Measurements from ENCODE around the gene S100A10. TPM values are rescaled to one million over a fixed set of nuclear protein-coding genes. Genes with fewer than 3 reads are reported as not detected.

The S100A10 gene
- total and polyA plus RNA-seq, 2 experiments from 2014 or later, result 60.5 to 1,024 TPM

- no peaks in the 10 kb centered on the region for H3K27me3 ChIP-seq (replicated peaks; ENCODE audit: insufficient read depth)
- peaks cover 63% of the 10 kb centered on the region for H3K4me1 ChIP-seq (ENCODE audit: insufficient read depth)
- peak overlapping the region; percentile 89 for H3K4me2 ChIP-seq (ENCODE audit: unreplicated experiment)
- no peak overlapping the region for H2AFZ ChIP-seq
- H3K36me3 ChIP-seq (ENCODE audit: low read depth), result peaks cover 11% of the 10 kb centered on the region
- no peaks in the 10 kb centered on the region for H3K9me3 ChIP-seq (ENCODE audit: low read depth)
- 19 to 29% methylated on average over 5 of the region's 5 CpGs for WGBS, 2 experiments (ENCODE audit: low coverage in 1 of 2, low lambda C conversion rate in 2 of 2, missing lambda C conversion rate in 2 of 2)
- H3K9me2 ChIP-seq (ENCODE audit: insufficient read depth), result no peaks in the 10 kb centered on the region
- TF ChIP-seq EZH2phosphoT487 (IDR thresholded peaks at IDR 0.05; ENCODE audit: insufficient read depth, low read depth) (no peak), EZH2 (IDR thresholded peaks at IDR 0.05; ENCODE audit: insufficient read depth, poor library complexity, severe bottlenecking) (no peak)
- H3F3A ChIP-seq (ENCODE audit: insufficient read depth), result peaks cover 54% of the 10 kb centered on the region
- peak overlapping the region; percentile 98 for H3K27ac ChIP-seq
- H4K20me1 ChIP-seq (ENCODE audit: insufficient read depth), result no peaks in the 10 kb centered on the region
- in situ Hi-C loops (cut with MboI), result no loop called here
- peak overlapping the region; percentile 99 for H3K9ac ChIP-seq
- H3K79me2 ChIP-seq (ENCODE audit: insufficient read depth), result peaks cover 65% of the 10 kb centered on the region
- peak overlapping the region; percentile 97 for H3K4me3 ChIP-seq
- DNase-seq, result peak; percentile 38
These were observed 3.4 kb downstream of the S100A10 start for GRCh38 chr1:151990058-151990855.

DNA sequence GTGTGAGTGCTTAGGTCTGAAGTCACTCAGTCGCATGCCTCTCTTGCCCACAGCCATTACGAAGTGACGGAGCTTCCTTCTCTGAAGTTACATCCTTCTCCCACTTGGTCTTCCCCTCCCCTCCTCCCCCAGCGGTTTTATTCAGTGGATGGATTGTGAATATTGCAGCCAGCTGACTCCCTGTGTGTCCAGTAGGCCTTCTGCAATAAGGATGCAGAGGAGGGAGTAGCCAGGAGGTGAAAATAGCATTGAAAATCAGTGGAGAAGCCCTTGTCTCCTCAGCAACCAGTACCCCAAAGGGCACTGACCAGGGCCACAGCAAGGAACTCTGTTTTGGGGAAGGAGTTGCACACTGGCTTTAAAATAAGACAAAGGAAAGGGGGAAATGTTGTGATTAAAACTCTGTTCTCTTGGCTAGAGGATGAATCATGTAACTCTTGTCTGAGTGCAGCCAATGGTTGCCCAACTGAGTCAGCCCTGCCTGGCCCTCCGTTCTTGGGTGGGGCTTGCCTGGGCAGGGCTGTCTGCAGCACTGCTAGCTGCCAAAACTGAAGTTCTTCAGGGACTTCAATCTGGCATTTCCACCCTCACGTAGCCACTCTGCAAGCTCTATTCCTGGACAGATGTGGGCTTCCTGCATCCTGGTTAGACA lies 4.3 kb downstream of the S100A10 start:
- H3K4me3 ChIP-seq, result peak overlapping the region; percentile 97
- no peaks in the 10 kb centered on the region for H3K9me2 ChIP-seq (ENCODE audit: insufficient read depth)
- H4K20me1 ChIP-seq (ENCODE audit: insufficient read depth), result no peaks in the 10 kb centered on the region
- H3K79me2 ChIP-seq (ENCODE audit: insufficient read depth), result peaks cover 74% of the 10 kb centered on the region
- 0 to 2% methylated on average over 6 of the region's 6 CpGs for WGBS, 2 experiments (ENCODE audit: low coverage in 1 of 2, low lambda C conversion rate in 2 of 2, missing lambda C conversion rate in 2 of 2)
- H3K27ac ChIP-seq, result peak overlapping the region; percentile 98
- H3K4me2 ChIP-seq (ENCODE audit: unreplicated experiment), result peak overlapping the region; percentile 95
- no peaks in the 10 kb centered on the region for H3K27me3 ChIP-seq (replicated peaks; ENCODE audit: insufficient read depth)
- TF ChIP-seq EZH2 (IDR thresholded peaks at IDR 0.05; ENCODE audit: insufficient read depth, poor library complexity, severe bottlenecking) (no peak), EZH2phosphoT487 (IDR thresholded peaks at IDR 0.05; ENCODE audit: insufficient read depth, low read depth) (no peak)
- in situ Hi-C loops (cut with MboI), result no loop called here
- H3K9ac ChIP-seq, result peak overlapping the region; percentile 99
- peaks cover 58% of the 10 kb centered on the region for H3K4me1 ChIP-seq (ENCODE audit: insufficient read depth)
- DNase-seq, result peak; percentile 97
- H3F3A ChIP-seq (ENCODE audit: insufficient read depth), result peaks cover 52% of the 10 kb centered on the region
- no peaks in the 10 kb centered on the region for H3K9me3 ChIP-seq (ENCODE audit: low read depth)
- H2AFZ ChIP-seq, result no peak overlapping the region
- H3K36me3 ChIP-seq (ENCODE audit: low read depth), result peaks cover 20% of the 10 kb centered on the region

GRCh38 chr1:151988405-151988923 lies 5.2 kb downstream of the S100A10 start:
- no peak overlapping the region for H2AFZ ChIP-seq
- in situ Hi-C loops (cut with MboI), result no loop called here
- H3K9me3 ChIP-seq (ENCODE audit: low read depth), result no peaks in the 10 kb centered on the region
- TF ChIP-seq EZH2phosphoT487 (IDR thresholded peaks at IDR 0.05; ENCODE audit: insufficient read depth, low read depth) (no peak), EZH2 (IDR thresholded peaks at IDR 0.05; ENCODE audit: insufficient read depth, poor library complexity, severe bottlenecking) (no peak)
- DNase-seq, result peak; percentile 83
- peaks cover 27% of the 10 kb centered on the region for H3K36me3 ChIP-seq (ENCODE audit: low read depth)
- peaks cover 57% of the 10 kb centered on the region for H3F3A ChIP-seq (ENCODE audit: insufficient read depth)
- H3K4me1 ChIP-seq (ENCODE audit: insufficient read depth), result peaks cover 53% of the 10 kb centered on the region
- H3K4me3 ChIP-seq, result peak overlapping the region; percentile 65
- WGBS, 2 experiments (ENCODE audit: low coverage in 1 of 2, low lambda C conversion rate in 2 of 2, missing lambda C conversion rate in 2 of 2), result 3% methylated on average over 2 of the region's 2 CpGs
- peak overlapping the region; percentile 99 for H3K9ac ChIP-seq
- no peaks in the 10 kb centered on the region for H3K9me2 ChIP-seq (ENCODE audit: insufficient read depth)
- no peaks in the 10 kb centered on the region for H4K20me1 ChIP-seq (ENCODE audit: insufficient read depth)
- H3K4me2 ChIP-seq (ENCODE audit: unreplicated experiment), result peak overlapping the region; percentile 95
- H3K27ac ChIP-seq, result peak overlapping the region; percentile 98
- H3K79me2 ChIP-seq (ENCODE audit: insufficient read depth), result peaks cover 81% of the 10 kb centered on the region
- no peaks in the 10 kb centered on the region for H3K27me3 ChIP-seq (replicated peaks; ENCODE audit: insufficient read depth)

DNA sequence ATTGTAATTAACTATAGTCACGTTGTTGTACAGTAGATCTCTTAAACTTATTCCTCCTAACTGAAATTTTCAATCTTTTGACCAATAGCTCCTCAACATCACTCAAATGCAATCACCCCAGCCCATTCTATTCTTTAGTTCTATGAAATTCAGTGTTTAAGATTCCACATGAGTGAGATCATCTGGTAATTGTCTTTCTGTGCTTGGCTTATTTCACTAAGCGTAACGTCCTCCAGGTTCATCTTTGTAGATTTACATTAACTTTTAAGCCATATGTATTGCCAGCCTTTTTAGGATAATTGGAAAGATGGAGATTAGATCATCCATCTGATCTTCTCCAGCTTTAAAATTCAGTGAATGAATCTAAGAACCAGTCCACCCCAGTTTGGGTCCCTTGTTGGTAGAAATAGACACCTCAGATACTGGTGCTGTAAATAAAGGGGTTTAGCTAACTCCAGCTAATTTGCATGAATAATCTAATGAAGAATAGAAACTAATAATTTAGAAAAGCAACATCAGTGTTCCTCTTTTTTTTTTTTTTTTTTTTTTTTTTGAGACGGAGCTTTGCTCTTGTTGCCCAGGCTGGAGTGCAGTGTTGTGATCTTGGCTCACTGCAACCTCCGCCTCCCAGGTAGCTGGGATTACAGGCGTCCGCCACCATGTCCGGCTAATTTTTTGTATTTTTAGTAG lies 7.0 kb downstream of the S100A10 start:
- in situ Hi-C loops (cut with MboI), result no loop called here

More for the DNA sequence above, 7.0 kb downstream of the S100A10 start:
- no peaks in the 10 kb centered on the region for H4K20me1 ChIP-seq (ENCODE audit: insufficient read depth)
- H3K4me2 ChIP-seq (ENCODE audit: unreplicated experiment), result no peak overlapping the region
- no peak overlapping the region for H3K9ac ChIP-seq
- H3K4me3 ChIP-seq, result no peak overlapping the region
- TF ChIP-seq EZH2phosphoT487 (IDR thresholded peaks at IDR 0.05; ENCODE audit: insufficient read depth, low read depth) (no peak), EZH2 (IDR thresholded peaks at IDR 0.05; ENCODE audit: insufficient read depth, poor library complexity, severe bottlenecking) (no peak)
- WGBS, 2 experiments (ENCODE audit: low coverage in 1 of 2, low lambda C conversion rate in 2 of 2, missing lambda C conversion rate in 2 of 2), result 90 to 91% methylated on average over 8 of the region's 8 CpGs
- peaks cover 58% of the 10 kb centered on the region for H3F3A ChIP-seq (ENCODE audit: insufficient read depth)
- no peak overlapping the region for H2AFZ ChIP-seq
- peaks cover 72% of the 10 kb centered on the region for H3K79me2 ChIP-seq (ENCODE audit: insufficient read depth)
- no peak for DNase-seq
- H3K4me1 ChIP-seq (ENCODE audit: insufficient read depth), result peaks cover 52% of the 10 kb centered on the region
- H3K9me2 ChIP-seq (ENCODE audit: insufficient read depth), result no peaks in the 10 kb centered on the region
- H3K27ac ChIP-seq, result no peak overlapping the region
- H3K36me3 ChIP-seq (ENCODE audit: low read depth), result peaks cover 43% of the 10 kb centered on the region
- no peaks in the 10 kb centered on the region for H3K9me3 ChIP-seq (ENCODE audit: low read depth)
- no peaks in the 10 kb centered on the region for H3K27me3 ChIP-seq (replicated peaks; ENCODE audit: insufficient read depth)
